HG03025 (cell line): ENCODE measurements around the gene ZNF534.
"Not testable (repeated sequence)": the region's sequence is repeated elsewhere in the genome, so short reads cannot be mapped to it uniquely, and the experiment has no call there.

Source experiments
- ATAC-seq: cut with Tn5 transposase; IDR thresholded peaks from one replicate; pipeline ENCODE4 v1.9.1; 2021; ENCODE audit warnings: mild to moderate bottlenecking, moderate library complexity; ENCODE audit not compliant: unreplicated experiment, low FRiP score

ZNF534 gene

DNA sequence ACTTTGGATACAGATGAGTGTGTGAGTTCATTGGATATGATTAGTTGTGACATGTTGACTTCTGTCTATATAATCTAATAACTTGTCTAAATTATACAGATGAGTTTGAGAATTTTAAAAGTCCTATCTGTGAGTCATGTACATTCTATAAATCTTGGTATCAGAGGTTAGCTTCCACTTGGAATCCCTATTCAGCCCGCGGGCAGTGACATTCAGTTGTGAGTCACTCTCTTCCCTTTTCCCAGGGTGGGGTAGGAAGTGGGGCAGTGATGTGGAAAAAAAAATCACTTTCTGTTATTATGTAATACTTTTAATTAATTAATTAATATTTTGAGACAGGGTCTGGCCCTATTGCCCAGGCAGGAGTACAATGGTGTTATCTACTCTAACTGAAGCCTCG is 65.6 kb downstream of the ZNF534 start:
- no peak for ATAC-seq

- ATAC-seq, result no peak
Observed at GRCh38 chr19:52498571-52498970, 69.6 kb downstream of the ZNF534 start.

DNA sequence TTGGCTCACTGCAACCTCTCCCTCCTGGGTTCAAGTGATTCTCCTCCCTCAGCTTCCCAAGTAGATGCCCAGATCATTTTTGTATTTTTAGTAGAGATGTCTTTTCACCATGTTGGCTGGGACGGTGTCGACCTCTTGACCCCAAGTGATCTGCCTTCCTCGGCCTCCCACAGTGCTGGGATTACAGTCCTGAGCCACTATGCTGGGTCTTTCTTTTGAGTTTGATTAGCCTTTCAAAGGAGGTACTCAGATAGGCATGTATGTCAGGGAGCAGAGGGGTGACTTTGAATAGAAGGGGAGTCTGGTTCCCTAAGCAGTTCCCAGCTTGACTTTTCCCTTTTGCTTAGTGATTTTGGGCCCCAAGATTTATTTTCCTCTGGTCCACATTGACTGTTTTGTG is 71.5 kb downstream of the ZNF534 start:
- not testable (repeated sequence) for ATAC-seq

DNA sequence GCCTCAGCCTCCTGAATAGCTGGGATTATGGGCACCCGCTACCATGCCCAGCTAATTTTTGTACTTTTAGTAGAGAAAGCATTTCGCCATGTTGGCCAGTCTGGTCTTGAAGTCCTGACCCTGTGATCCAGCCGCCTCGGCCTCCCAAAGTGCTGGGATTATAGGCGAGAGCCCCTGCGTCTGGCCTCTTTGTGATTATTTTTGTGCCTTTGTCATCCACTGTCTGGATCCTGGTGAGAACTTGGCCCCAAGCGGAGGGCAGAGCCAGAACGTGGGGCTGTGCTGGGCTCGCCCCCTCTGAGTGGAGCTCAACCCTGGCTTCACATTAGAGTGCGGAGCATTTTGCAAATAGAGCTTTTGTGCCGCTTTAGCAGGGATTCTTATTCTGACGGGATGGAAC is 72.0 kb downstream of the ZNF534 start:
- ATAC-seq, result not testable (repeated sequence)
